Urothelium cell line (cell line): ENCODE results near the gene VPREB3.

Source experiments
- DNase-seq: peaks from one replicate; pipeline ENCODE4 v3.0.0; 2011; ENCODE audit warnings: low spot score, mixed read lengths
- FAIRE-seq: peaks from 2 replicates; lab custom pipeline; 2011; peaks lifted over from hg19 to GRCh38; lab: Jason Lieb, UNC

VPREB3 gene

GRCh38 chr22:23705358-23705757, 48.9 kb downstream of the VPREB3 start:
- no peak for FAIRE-seq

GRCh38 chr22:23704829-23705228, 49.4 kb downstream of the VPREB3 start:
- DNase-seq (no peak), FAIRE-seq (peak; percentile 27)

More at GRCh38 chr22:23705358-23705757, 48.9 kb downstream of the VPREB3 start:
- no peak for DNase-seq

GRCh38 chr22:23704062-23704461, 50.2 kb downstream of the VPREB3 start:
- FAIRE-seq = peak; percentile 76
- no peak for DNase-seq
